Stimulated activated CD4-positive, alpha-beta T cell treated with anti-CD3 and anti-CD28 coated beads, Interleukin-2, amount 100 ng/mL, for 24 hours (primary cell): ENCODE results near the gene SFSWAP.
"Not testable (repeated sequence)": the region's sequence is repeated elsewhere in the genome, so short reads cannot be mapped to it uniquely, and the experiment has no call there.

Source experiments
- DNase-seq, 2 donors: peaks; one replicate each; pipeline ENCODE4 v3.0.0-alpha.2; 2020

SFSWAP gene

GRCh38 chr12:131794061-131794460 is 83.2 kb downstream of the SFSWAP start:
- DNase-seq, result no peak

GRCh38 chr12:131794573-131794972 is 83.7 kb downstream of the SFSWAP start:
- DNase-seq, result no peak

- no peak for DNase-seq
Measured at GRCh38 chr12:131795064-131795463, 84.2 kb downstream of the SFSWAP start.

GRCh38 chr12:131795690-131796410 is 85.0 kb downstream of the SFSWAP start:
- no peak for DNase-seq

- DNase-seq, result no peak
Measured at GRCh38 chr12:131796411-131796736, 85.5 kb downstream of the SFSWAP start.

GRCh38 chr12:131796754-131797587 is 86.1 kb downstream of the SFSWAP start:
- no peak for DNase-seq

- no peak for DNase-seq
Measured at GRCh38 chr12:131797588-131797934, 86.7 kb downstream of the SFSWAP start.

- no peak for DNase-seq
Measured at GRCh38 chr12:131799195-131799594, 88.3 kb downstream of the SFSWAP start.

GRCh38 chr12:131799828-131800593 is 89.1 kb downstream of the SFSWAP start:
- DNase-seq, result no peak

- DNase-seq, result no peak
Measured at GRCh38 chr12:131800594-131801135, 89.8 kb downstream of the SFSWAP start.

GRCh38 chr12:131801254-131801866 is 90.5 kb downstream of the SFSWAP start:
- no peak for DNase-seq

GRCh38 chr12:131803961-131804521 is 93.2 kb downstream of the SFSWAP start:
- DNase-seq, result no peak

- no peak for DNase-seq
Measured at GRCh38 chr12:131805421-131805820, 94.5 kb downstream of the SFSWAP start.

GRCh38 chr12:131806674-131807073 is 95.8 kb downstream of the SFSWAP start:
- no peak for DNase-seq

GRCh38 chr12:131808744-131809371 is 98.0 kb downstream of the SFSWAP start:
- DNase-seq, result peak; percentile 17 to 29

GRCh38 chr12:131809476-131810254 is 98.8 kb downstream of the SFSWAP start:
- not testable (repeated sequence) for DNase-seq

- no peak for DNase-seq
Measured at GRCh38 chr12:131810726-131811125, 99.8 kb downstream of the SFSWAP start.

GRCh38 chr12:131815131-131815530 is 104.2 kb downstream of the SFSWAP start:
- DNase-seq, result no peak

- no peak for DNase-seq
Measured at GRCh38 chr12:131816495-131816894, 105.6 kb downstream of the SFSWAP start.

- DNase-seq, result no peak
Measured at GRCh38 chr12:131817241-131817640, 106.4 kb downstream of the SFSWAP start.
